ENCODE measurements around the gene MORC2.
A peak's percentile ranks its signal among the peaks of the same experiment; 100 is the strongest.

MORC2 gene

GRCh38 chr22:30968015-30968923, at the start of gene MORC2:
Gene MORC2, minus strand, starts transcription at chr22:30968774. Its CDS starts 885 bp downstream, at chr22:30967889.
- DNase-seq, result peak; percentile 49
- in situ Hi-C loops (cut with HindIII; ENCODE audit: low pct_ligation_motif_present, low pct_unique_long_range_greater_than_20kb, low sequenced_read_pairs), result no loop called here

DNA sequence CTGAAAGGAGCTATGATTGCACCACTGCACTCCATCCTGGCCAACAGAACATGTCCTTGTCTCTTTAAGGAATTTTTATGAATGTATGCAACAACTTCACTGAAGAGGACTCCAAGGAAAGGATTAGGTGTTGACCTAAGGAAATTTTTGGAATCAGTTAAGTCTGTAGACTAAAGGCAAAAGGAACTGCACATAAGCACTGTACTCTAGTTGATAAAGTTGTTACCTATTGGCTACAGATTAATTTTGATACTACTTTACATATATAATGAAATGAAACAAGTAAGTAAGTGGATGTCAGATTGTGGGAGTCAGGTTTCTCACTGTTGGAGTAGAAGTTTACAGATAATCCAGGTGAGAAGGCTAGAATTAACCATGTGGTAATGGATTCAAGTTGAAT, 37.0 kb upstream of the MORC2 start:
- in situ Hi-C loops (cut with HindIII; ENCODE audit: low pct_ligation_motif_present, low pct_unique_long_range_greater_than_20kb, low sequenced_read_pairs), result no loop called here

DNA sequence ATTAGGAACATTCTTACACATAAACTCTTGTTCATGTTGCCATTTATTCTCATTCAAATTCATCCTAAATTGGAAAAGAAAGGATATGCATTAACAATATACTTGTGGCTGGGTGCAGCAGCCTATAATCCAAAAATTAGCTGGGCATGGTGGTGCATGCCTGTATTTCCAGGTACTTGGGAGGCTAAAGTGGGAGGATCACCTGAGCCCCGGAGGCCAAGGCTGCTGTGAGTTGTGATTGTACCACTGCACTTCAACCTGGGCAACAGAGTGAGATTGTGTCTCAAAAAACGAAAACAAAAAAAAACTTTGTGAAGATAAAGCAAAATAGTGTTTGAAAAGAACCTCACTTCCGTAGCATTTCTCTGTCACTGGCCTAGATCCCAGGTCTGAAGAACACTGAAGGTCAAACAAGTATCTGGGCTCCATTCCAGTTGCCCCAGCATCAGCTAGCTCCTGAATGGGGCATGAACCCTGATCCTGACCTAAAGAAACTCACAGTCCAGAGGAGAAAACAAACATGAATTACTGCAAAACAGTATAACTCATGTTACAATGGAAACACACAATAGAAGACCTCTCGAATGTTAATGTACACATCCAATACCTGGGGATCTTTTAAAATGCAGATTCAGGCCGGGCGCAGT, 32.7 kb upstream of the MORC2 start:
- in situ Hi-C loops (cut with HindIII; ENCODE audit: low pct_ligation_motif_present, low pct_unique_long_range_greater_than_20kb, low sequenced_read_pairs), result no loop called here

More for the DNA sequence above, 37.0 kb upstream of the MORC2 start:
- DNase-seq, result no peak

DNA sequence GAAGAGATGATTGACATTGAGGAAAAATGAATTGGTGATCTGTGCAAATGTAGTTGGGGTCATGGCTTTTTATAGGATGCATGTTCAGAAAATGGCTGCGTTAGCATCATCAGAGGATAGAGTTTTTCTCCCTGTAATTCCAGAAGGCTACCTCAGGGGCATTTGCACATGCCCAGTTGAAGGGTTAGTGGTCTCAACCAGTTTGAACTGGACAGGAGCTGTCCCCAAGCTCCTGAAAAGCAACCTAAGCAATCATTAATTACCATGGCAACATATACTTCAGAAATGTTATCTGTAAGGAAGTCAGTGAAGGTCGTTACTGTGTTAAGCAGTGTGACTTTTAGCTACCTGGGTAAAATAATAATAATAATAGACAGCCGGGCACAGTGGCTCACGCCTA, 29.8 kb upstream of the MORC2 start:
- no peak for DNase-seq
- in situ Hi-C loops (cut with HindIII; ENCODE audit: low pct_ligation_motif_present, low pct_unique_long_range_greater_than_20kb, low sequenced_read_pairs), result no loop called here

More for the DNA sequence above, 32.7 kb upstream of the MORC2 start:
- no peak for DNase-seq

- in situ Hi-C loops (cut with HindIII; ENCODE audit: low pct_ligation_motif_present, low pct_unique_long_range_greater_than_20kb, low sequenced_read_pairs), result no loop called here
- no peak for DNase-seq
These were observed 27.9 kb upstream of the MORC2 start for GRCh38 chr22:30996462-30996861.

DNA sequence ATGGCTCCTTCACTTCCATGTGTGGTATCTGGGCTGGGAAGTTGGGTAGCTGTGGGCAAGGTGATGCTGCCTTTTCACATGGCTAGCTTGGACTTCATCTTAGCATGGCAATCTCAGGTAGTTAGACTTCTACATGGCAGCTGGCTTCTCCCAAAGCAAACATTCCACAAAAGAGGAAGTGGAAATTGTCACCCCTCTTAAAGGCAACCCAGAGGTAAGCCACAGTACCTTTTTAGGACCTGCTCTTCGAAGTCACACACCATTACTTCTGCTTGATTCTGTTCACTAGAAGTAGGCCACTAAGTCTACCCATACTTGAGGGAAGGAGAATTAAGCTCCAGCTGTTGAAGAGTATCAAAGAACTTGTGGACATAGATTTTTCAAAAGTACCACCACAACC, 26.4 kb upstream of the MORC2 start:
- in situ Hi-C loops (cut with HindIII; ENCODE audit: low pct_ligation_motif_present, low pct_unique_long_range_greater_than_20kb, low sequenced_read_pairs), result no loop called here
- DNase-seq, result no peak

DNA sequence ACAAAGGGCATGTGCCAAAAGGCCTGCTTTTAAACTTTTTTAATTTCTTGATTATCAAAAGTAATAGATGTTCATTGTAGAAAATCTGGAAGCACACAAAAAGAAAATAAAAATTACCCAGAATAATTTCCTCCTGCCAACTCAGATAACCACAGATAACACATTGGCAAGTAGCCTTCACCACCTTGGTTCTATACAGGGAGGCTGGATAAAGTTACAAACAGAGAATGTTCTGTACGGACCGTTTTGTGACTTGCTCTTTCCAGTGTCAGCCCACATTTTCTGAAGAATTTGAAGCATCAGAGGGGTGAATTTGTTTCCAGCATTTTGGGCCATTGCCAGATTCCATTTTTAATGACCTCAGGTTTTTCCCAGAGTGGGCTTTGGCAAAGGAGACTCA, 24.0 kb upstream of the MORC2 start:
- in situ Hi-C loops (cut with HindIII; ENCODE audit: low pct_ligation_motif_present, low pct_unique_long_range_greater_than_20kb, low sequenced_read_pairs), result no loop called here

GRCh38 chr22:30990690-30991089, 22.1 kb upstream of the MORC2 start:
- in situ Hi-C loops (cut with HindIII; ENCODE audit: low pct_ligation_motif_present, low pct_unique_long_range_greater_than_20kb, low sequenced_read_pairs), result no loop called here
- no peak for DNase-seq

More for the DNA sequence above, 24.0 kb upstream of the MORC2 start:
- no peak for DNase-seq

DNA sequence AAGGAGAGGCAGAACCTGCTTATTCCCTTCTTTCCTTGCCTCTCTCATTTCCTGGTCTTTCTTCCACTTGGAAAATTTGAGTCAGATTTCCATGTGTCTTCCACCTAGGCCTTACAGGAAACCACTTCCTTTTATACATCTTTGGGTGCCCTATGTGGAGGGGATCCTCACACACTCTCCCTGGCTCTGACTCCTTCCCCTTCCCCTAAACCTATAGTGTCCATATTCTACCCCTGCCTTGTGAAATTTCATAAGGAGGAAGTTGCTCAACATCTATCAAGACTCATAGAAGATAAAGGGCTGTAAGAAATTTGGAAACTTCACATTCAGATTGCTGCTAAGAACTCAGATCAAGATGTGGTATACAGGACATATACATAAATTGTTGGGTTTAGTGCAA, 20.9 kb upstream of the MORC2 start:
- no peak for DNase-seq
- in situ Hi-C loops (cut with HindIII; ENCODE audit: low pct_ligation_motif_present, low pct_unique_long_range_greater_than_20kb, low sequenced_read_pairs), result no loop called here

DNA sequence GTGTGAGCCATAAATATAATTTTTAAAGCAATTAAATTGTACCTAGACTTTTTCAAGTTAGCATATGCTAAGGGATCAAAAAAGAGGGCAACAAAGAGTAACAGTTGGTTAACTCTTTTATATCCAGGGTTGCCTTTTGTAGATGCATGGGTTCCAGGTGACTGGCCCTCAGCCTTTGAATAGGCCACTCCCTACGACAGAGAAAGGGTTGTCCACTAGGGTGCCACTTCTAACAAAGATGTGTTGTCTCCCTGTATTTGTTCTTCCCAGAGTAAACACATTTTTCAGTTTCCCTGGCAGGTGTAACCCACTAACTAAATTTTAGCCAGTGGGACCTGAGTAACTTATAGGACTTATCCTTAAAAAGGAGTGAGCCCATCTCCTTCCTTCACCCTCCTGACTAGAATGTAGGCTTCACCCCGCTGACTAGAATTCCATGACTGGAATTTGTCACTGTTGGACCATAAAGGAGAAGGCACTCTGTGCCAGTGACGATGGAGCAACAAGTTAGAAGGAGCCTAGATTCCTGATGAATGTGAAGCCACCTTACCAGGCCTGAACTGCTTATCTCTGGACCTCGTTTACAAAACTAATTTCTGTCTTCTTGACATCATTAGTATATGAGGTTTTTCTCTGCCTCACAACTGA, 17.1 kb upstream of the MORC2 start:
- no peak for DNase-seq
- in situ Hi-C loops (cut with HindIII; ENCODE audit: low pct_ligation_motif_present, low pct_unique_long_range_greater_than_20kb, low sequenced_read_pairs), result no loop called here

GRCh38 chr22:30984317-30984716, 15.7 kb upstream of the MORC2 start:
- no peak for DNase-seq
- in situ Hi-C loops (cut with HindIII; ENCODE audit: low pct_ligation_motif_present, low pct_unique_long_range_greater_than_20kb, low sequenced_read_pairs), result no loop called here

DNA sequence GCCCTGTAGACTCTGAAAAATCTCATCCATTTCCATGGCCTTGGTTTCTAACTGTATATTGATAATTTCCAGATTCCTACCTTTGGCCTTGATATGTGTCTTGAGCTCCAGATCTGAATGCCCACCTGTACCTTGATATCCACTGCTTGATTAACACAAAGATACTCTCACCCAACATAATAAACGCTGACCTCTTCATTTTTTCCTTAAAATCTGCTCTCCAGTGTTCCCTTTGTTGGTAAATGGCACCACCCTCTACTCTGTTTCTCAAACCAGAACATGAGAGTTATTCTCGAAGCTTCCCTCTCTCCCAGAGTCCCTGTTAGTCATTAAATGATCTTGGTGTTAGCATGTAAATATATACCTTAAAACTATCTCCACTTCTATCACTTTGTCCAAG, 13.9 kb upstream of the MORC2 start:
- in situ Hi-C loops (cut with HindIII; ENCODE audit: low pct_ligation_motif_present, low pct_unique_long_range_greater_than_20kb, low sequenced_read_pairs), result no loop called here
- DNase-seq, result no peak

GRCh38 chr22:30979932-30980331, 11.4 kb upstream of the MORC2 start:
- in situ Hi-C loops (cut with HindIII; ENCODE audit: low pct_ligation_motif_present, low pct_unique_long_range_greater_than_20kb, low sequenced_read_pairs), result no loop called here
- DNase-seq, result no peak

- in situ Hi-C loops (cut with HindIII; ENCODE audit: low pct_ligation_motif_present, low pct_unique_long_range_greater_than_20kb, low sequenced_read_pairs), result no loop called here
- DNase-seq, result no peak
These were observed 9.9 kb upstream of the MORC2 start for GRCh38 chr22:30978304-30978962.

DNA sequence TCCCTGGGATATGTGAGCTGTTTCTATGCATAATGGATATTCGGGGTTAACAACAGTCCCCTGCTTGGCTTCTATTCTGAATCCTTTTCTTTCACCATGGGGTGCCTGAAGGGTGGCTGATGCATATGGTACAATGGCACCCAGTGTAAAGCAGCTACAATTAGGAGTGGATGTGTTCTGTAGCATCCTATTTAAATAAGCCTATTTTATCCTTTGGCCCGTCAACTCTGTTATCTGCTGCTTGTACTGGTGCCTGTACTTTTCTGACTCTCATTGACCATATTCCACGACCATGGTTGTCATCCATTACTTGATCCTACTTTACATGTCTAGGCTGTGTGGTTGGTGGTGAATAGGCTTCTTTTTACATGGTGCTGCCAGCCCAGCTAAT, 1.8 kb upstream of the MORC2 start:
- in situ Hi-C loops (cut with HindIII; ENCODE audit: low pct_ligation_motif_present, low pct_unique_long_range_greater_than_20kb, low sequenced_read_pairs), result no loop called here
- no peak for DNase-seq

- in situ Hi-C loops (cut with HindIII; ENCODE audit: low pct_ligation_motif_present, low pct_unique_long_range_greater_than_20kb, low sequenced_read_pairs), result no loop called here
- DNase-seq, result peak; percentile 46
These were observed 1.2 kb upstream of the MORC2 start for GRCh38 chr22:30969532-30970355.

GRCh38 chr22:30968924-30969531, 454 bp upstream of the MORC2 start, which contains the start of gene TUG1:
Gene TUG1, plus strand, starts transcription at chr22:30969265.
- DNase-seq, result peak; percentile 96
- in situ Hi-C loops (cut with HindIII; ENCODE audit: low pct_ligation_motif_present, low pct_unique_long_range_greater_than_20kb, low sequenced_read_pairs), result no loop called here

DNA sequence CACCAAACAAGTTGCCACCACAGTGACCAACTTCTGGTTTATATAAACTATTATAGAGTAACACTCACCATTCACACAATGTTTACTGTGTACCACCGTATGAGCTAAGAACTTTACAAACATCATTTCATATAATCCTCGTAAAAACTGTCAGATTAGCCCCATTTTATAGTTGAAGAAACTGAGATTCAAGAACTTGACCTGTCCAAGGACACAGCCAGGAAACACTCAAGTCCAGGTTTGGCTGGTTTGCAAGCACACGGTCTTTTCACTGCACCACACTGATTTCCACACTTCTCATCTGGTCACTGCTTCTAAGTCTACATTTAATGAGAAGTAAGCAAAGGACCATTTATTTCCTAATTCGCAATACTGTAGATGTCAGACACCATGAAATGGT, 3.7 kb downstream of the MORC2 start:
- in situ Hi-C loops (cut with HindIII; ENCODE audit: low pct_ligation_motif_present, low pct_unique_long_range_greater_than_20kb, low sequenced_read_pairs), result no loop called here
- no peak for DNase-seq

All from ACHN (cell line).